Measurements from ENCODE around the gene PPP6R3. TPM values are rescaled to one million over a fixed set of nuclear protein-coding genes. Genes with fewer than 3 reads are reported as not detected.

The PPP6R3 gene
- polyA plus RNA-seq, 1 donor (not counting 4 experiments of a cell fraction or from before 2014, with no cell fraction given): 50.2 TPM

DNA sequence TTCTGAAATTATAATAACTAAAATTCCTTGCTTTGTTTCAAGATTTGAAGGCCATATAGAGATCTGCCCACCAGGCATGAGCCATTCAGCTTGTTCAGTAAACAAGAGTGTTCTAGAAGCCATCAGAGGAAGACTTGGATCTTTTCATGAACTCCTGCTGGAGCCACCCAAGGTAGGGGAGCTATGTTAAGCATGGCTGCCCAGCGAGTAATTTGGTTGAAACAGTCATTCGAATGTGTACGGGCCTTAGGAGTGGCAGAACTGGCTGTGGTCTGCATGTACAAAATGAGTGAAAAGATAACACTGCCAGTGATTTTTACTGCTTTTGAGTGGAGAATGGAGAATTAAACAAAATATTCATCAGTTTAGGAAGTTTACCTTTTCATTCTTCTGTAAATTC, 103.7 kb downstream of the PPP6R3 start:
- TF ChIP-seq, protein P1, sequence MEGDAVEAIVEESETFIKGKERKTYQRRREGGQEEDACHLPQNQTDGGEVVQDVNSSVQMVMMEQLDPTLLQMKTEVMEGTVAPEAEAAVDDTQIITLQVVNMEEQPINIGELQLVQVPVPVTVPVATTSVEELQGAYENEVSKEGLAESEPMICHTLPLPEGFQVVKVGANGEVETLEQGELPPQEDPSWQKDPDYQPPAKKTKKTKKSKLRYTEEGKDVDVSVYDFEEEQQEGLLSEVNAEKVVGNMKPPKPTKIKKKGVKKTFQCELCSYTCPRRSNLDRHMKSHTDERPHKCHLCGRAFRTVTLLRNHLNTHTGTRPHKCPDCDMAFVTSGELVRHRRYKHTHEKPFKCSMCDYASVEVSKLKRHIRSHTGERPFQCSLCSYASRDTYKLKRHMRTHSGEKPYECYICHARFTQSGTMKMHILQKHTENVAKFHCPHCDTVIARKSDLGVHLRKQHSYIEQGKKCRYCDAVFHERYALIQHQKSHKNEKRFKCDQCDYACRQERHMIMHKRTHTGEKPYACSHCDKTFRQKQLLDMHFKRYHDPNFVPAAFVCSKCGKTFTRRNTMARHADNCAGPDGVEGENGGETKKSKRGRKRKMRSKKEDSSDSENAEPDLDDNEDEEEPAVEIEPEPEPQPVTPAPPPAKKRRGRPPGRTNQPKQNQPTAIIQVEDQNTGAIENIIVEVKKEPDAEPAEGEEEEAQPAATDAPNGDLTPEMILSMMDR (optimal IDR thresholded peaks at IDR 0.05 in 1 of 3, IDR thresholded peaks at IDR 0.05 in 1 of 3, conservative IDR thresholded peaks at IDR 0.05 in 1 of 3; ENCODE audit: extremely low read depth in 1 of 3, insufficient read depth in 2 of 3, low read length in 3 of 3): no peak
- TF ChIP-seq EZH2 (IDR thresholded peaks at IDR 0.05; ENCODE audit: low read length): no peak
- no peaks in the 10 kb centered on the region for H3K9me1 ChIP-seq (ENCODE audit: control insufficient read depth, extremely low read depth, insufficient read depth, low read length)
- H3K79me2 ChIP-seq (ENCODE audit: control insufficient read depth, insufficient read depth, low read length): no peaks in the 10 kb centered on the region
- H3K4me1 ChIP-seq (ENCODE audit: control insufficient read depth, extremely low read depth, insufficient read depth, low read length): peaks cover 2% of the 10 kb centered on the region
- peaks cover 15 to 33% of the 10 kb centered on the region in 2 experiments for H3K36me3 ChIP-seq (ENCODE audit: control insufficient read depth in 2 of 2, extremely low read depth in 1 of 2, insufficient read depth in 2 of 2, low read length in 2 of 2)
- H3K27ac ChIP-seq (ENCODE audit: control insufficient read depth, insufficient read depth, low read length): no peak overlapping the region
- DNase-seq (ENCODE audit: low read depth, low spot score): no peak
- no peak for FAIRE-seq
- no peak overlapping the region for H3K4me2 ChIP-seq (ENCODE audit: control insufficient read depth, extremely low read depth, insufficient read depth, low read depth, low read length)
- H3K4me3 ChIP-seq (ENCODE audit: control insufficient read depth in 2 of 3, extremely low read depth in 1 of 3, insufficient read depth in 2 of 3, low read depth in 1 of 3, low read length in 3 of 3): no peak overlapping the region
- no peaks in the 10 kb centered on the region for H4K20me1 ChIP-seq (ENCODE audit: control insufficient read depth, extremely low read depth, insufficient read depth, low read length)
- no peaks in the 10 kb centered on the region for H3K9me3 ChIP-seq (ENCODE audit: control insufficient read depth, low read depth, low read length)
- H3K27me3 ChIP-seq (ENCODE audit: control insufficient read depth, extremely low read depth, insufficient read depth, low read length): no peaks in the 10 kb centered on the region
- no peak overlapping the region for H2AFZ ChIP-seq (ENCODE audit: control insufficient read depth, low read length)
- no peak overlapping the region for H3K9ac ChIP-seq (ENCODE audit: control insufficient read depth, extremely low read depth, insufficient read depth, low read length)
- dilution Hi-C loops (cut with MboI; ENCODE audit: extremely low pct_ligation_motif_present, low sequenced_read_pairs): no loop called here

DNA sequence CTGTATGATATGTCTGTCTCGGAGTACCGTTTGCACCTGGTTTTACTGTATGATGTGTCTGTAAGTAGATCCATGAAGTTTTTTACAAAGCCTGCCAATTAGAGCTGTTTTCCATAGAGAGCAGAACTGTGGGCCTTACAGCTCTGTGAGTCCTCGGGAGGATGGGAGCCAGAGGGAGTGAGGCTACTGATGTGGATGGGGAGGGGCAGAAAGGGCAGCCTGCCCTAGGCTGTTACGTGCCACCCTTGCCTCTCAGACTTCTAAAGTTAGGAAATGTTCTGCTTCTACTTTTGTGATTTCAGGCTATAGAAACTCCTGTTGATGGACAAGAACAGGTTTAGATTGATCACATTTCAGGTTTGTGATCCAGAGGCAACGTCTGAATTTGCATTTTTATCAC, 105.2 kb downstream of the PPP6R3 start:
- FAIRE-seq (no peak), DNase-seq (ENCODE audit: low read depth, low spot score) (no peak)
- Histone ChIP-seq H2AFZ (ENCODE audit: control insufficient read depth, low read length) (no peak overlapping the region), H3K27ac (ENCODE audit: control insufficient read depth, insufficient read depth, low read length) (no peak overlapping the region), H3K9me1 (ENCODE audit: control insufficient read depth, extremely low read depth, insufficient read depth, low read length) (no peaks in the 10 kb centered on the region), H3K36me3 (ENCODE audit: control insufficient read depth in 2 of 2, extremely low read depth in 1 of 2, insufficient read depth in 2 of 2, low read length in 2 of 2) (peaks cover 15 to 33% of the 10 kb centered on the region in 2 experiments), H3K9ac (ENCODE audit: control insufficient read depth, extremely low read depth, insufficient read depth, low read length) (no peak overlapping the region), H3K4me2 (ENCODE audit: control insufficient read depth, extremely low read depth, insufficient read depth, low read depth, low read length) (no peak overlapping the region), H4K20me1 (ENCODE audit: control insufficient read depth, extremely low read depth, insufficient read depth, low read length) (no peaks in the 10 kb centered on the region), H3K4me1 (ENCODE audit: control insufficient read depth, extremely low read depth, insufficient read depth, low read length) (peaks cover 2% of the 10 kb centered on the region), H3K4me3 (ENCODE audit: control insufficient read depth in 2 of 3, extremely low read depth in 1 of 3, insufficient read depth in 2 of 3, low read depth in 1 of 3, low read length in 3 of 3) (no peak overlapping the region), H3K27me3 (ENCODE audit: control insufficient read depth, extremely low read depth, insufficient read depth, low read length) (no peaks in the 10 kb centered on the region), H3K79me2 (ENCODE audit: control insufficient read depth, insufficient read depth, low read length) (no peaks in the 10 kb centered on the region), H3K9me3 (ENCODE audit: control insufficient read depth, low read depth, low read length) (no peaks in the 10 kb centered on the region)
- dilution Hi-C loops (cut with MboI; ENCODE audit: extremely low pct_ligation_motif_present, low sequenced_read_pairs): no loop called here
- no peak for TF ChIP-seq EZH2 (IDR thresholded peaks at IDR 0.05; ENCODE audit: low read length)
- TF ChIP-seq, protein P1 (optimal IDR thresholded peaks at IDR 0.05 in 1 of 3, IDR thresholded peaks at IDR 0.05 in 1 of 3, conservative IDR thresholded peaks at IDR 0.05 in 1 of 3; ENCODE audit: extremely low read depth in 1 of 3, insufficient read depth in 2 of 3, low read length in 3 of 3): no peak
